ENCODE results near the gene HDAC5. TPM values are rescaled to one million over a fixed set of nuclear protein-coding genes. Genes with fewer than 3 reads are reported as not detected.

The HDAC5 gene
- total and polyA plus RNA-seq, 2 donors from 2014 or later: 25.3 to 35.6 TPM

GRCh38 chr17:44044071-44044470 is 79.4 kb downstream of the HDAC5 start:
- H3K36me3 ChIP-seq (ENCODE audit: control insufficient read depth in 2 of 3, insufficient read depth in 3 of 3, low read length in 3 of 3): peaks cover 0 to 14% (median 0%) of the 10 kb centered on the region in 3 donors
- intact Hi-C loops (cut with DNase I): no loop called here
- no peak overlapping the region for H3K27ac ChIP-seq (ENCODE audit: low read depth in 2 of 2, low read length in 2 of 2)
- H3K27me3 ChIP-seq (ENCODE audit: control insufficient read depth, insufficient read depth, low read length): no peaks in the 10 kb centered on the region
- no peak overlapping the region for H3K4me3 ChIP-seq (ENCODE audit: low read length in 3 of 3)
- peaks cover 0 to 12% (median 9%) of the 10 kb centered on the region in 3 donors for H3K4me1 ChIP-seq (ENCODE audit: control insufficient read depth in 2 of 3, insufficient read depth in 2 of 3, low read depth in 1 of 3, low read length in 3 of 3)
- FAIRE-seq (no peak), DNase-seq (no peak)
- TF ChIP-seq CTCF (IDR thresholded peaks at IDR 0.05; ENCODE audit: borderline replicate concordance, extremely low read depth, insufficient read depth): no peak
- no peak overlapping the region for H3K9ac ChIP-seq (ENCODE audit: low read length in 3 of 3)
- H3K9me3 ChIP-seq (ENCODE audit: control insufficient read depth in 2 of 3, insufficient read depth in 1 of 3, low read length in 3 of 3): no peaks in the 10 kb centered on the region

- Histone ChIP-seq H3K4me3 (ENCODE audit: low read length in 3 of 3) (no peak overlapping the region), H3K27me3 (ENCODE audit: control insufficient read depth, insufficient read depth, low read length) (no peaks in the 10 kb centered on the region), H3K9me3 (ENCODE audit: control insufficient read depth in 2 of 3, insufficient read depth in 1 of 3, low read length in 3 of 3) (no peaks in the 10 kb centered on the region), H3K36me3 (ENCODE audit: control insufficient read depth in 2 of 3, insufficient read depth in 3 of 3, low read length in 3 of 3) (peaks cover 0 to 11% (median 0%) of the 10 kb centered on the region in 3 donors), H3K9ac (ENCODE audit: low read length in 3 of 3) (no peak overlapping the region), H3K4me1 (ENCODE audit: control insufficient read depth in 2 of 3, insufficient read depth in 2 of 3, low read depth in 1 of 3, low read length in 3 of 3) (peaks cover 0 to 17% (median 9%) of the 10 kb centered on the region in 3 donors), H3K27ac (ENCODE audit: low read depth in 2 of 2, low read length in 2 of 2) (no peak overlapping the region)
- DNase-seq: no peak
- no peak for TF ChIP-seq CTCF (IDR thresholded peaks at IDR 0.05; ENCODE audit: borderline replicate concordance, extremely low read depth, insufficient read depth)
- no peak for FAIRE-seq
- intact Hi-C loops (cut with DNase I): no loop called here
These were observed 80.2 kb downstream of the HDAC5 start for GRCh38 chr17:44043272-44043696.

GRCh38 chr17:44039829-44040635 is 83.4 kb downstream of the HDAC5 start:
- TF ChIP-seq CTCF (IDR thresholded peaks at IDR 0.05; ENCODE audit: borderline replicate concordance, extremely low read depth, insufficient read depth): no peak
- Histone ChIP-seq H3K4me3 (ENCODE audit: low read length in 3 of 3) (no peak overlapping the region), H3K9ac (ENCODE audit: low read length in 3 of 3) (peak overlapping the region in 1 of 3 donors; percentile 46), H3K27ac (ENCODE audit: low read depth in 2 of 2, low read length in 2 of 2) (peak overlapping the region; percentile 34 to 66), H3K4me1 (ENCODE audit: control insufficient read depth in 2 of 3, insufficient read depth in 2 of 3, low read depth in 1 of 3, low read length in 3 of 3) (peaks cover 0 to 23% (median 9%) of the 10 kb centered on the region in 3 donors), H3K9me3 (ENCODE audit: control insufficient read depth in 2 of 3, insufficient read depth in 1 of 3, low read length in 3 of 3) (no peaks in the 10 kb centered on the region), H3K36me3 (ENCODE audit: control insufficient read depth in 2 of 3, insufficient read depth in 3 of 3, low read length in 3 of 3) (peaks cover 0 to 12% (median 0%) of the 10 kb centered on the region in 3 donors), H3K27me3 (ENCODE audit: control insufficient read depth, insufficient read depth, low read length) (no peaks in the 10 kb centered on the region)
- FAIRE-seq (no peak), DNase-seq (no peak)
- intact Hi-C loops (cut with DNase I): no loop called here

Measured in kidney (tissue), 14 donors.